Thoracic aorta (tissue), 2 donors: ENCODE data around the gene CXCL17. TPM values are rescaled to one million over a fixed set of nuclear protein-coding genes. Genes with fewer than 3 reads are reported as not detected.

Experiments used
- ATAC-seq: fragments of 150-250 bp; one replicate; pipeline ENCODE4 v1.8.0; 2017; ENCODE audit warnings: low read depth; ENCODE audit not compliant: insufficient number of reproducible peaks, low FRiP score
- DNase-seq: peaks from one replicate; pipeline ENCODE4 v3.0.0-alpha.2; 2020; ENCODE audit warnings: low spot score
- H3K27ac ChIP-seq, 2 donors: fragments of 200-600 bp; sonication (generic); 1 replicate in 1 of 2; 2 replicates in 1 of 2; pipeline ENCODE4 v1.5.1; 2016; ENCODE audit warnings: mild to moderate bottlenecking in 2 of 2, moderate library complexity in 2 of 2
- H3K27me3 ChIP-seq: fragments of 200-600 bp; sonication (generic); replicated peaks from 2 replicates; pipeline ENCODE4 v1.6.0; 2016; ENCODE audit warnings: mild to moderate bottlenecking; ENCODE audit not compliant: insufficient read depth
- H3K36me3 ChIP-seq: fragments of 200-600 bp; sonication (generic); one replicate; pipeline ENCODE4 v1.5.1; 2016
- H3K4me1 ChIP-seq, 2 donors: fragments of 200-600 bp; sonication (generic); 1 replicate in 1 of 2; 2 replicates in 1 of 2; pipeline versions ENCODE4 v1.5.1 to v1.6.0; 2016; ENCODE audit warnings: low read depth in 2 of 2, mild to moderate bottlenecking in 1 of 2; ENCODE audit not compliant: control insufficient read depth in 1 of 2
- H3K4me3 ChIP-seq: fragments of 200-600 bp; sonication (generic); 2 replicates; pipeline ENCODE4 v1.5.1; 2016; ENCODE audit warnings: mild to moderate bottlenecking
- H3K9me3 ChIP-seq: fragments of 200-600 bp; sonication (generic); 2 replicates; pipeline ENCODE4 v1.5.1; 2016
- total RNA-seq, 2 donors: library from RNA; depleted of rRNA; stranded (reverse); fragments of >200 nt; gene quantifications; one replicate each; pipeline versions ENCODE4 v1.1.0 to v1.2.3, GENCODE V29; 2016
- TF ChIP-seq, protein P1 (sequence below): fragments of 200-600 bp; sonication (generic); IDR thresholded peaks from one replicate; pipeline ENCODE4 v1.5.1; 2019; ENCODE audit warnings: antibody characterized with exemption

The CXCL17 gene
- total RNA-seq, 2 donors from 2014 or later = 1.6 TPM; not detected in 1

GRCh38 chr19:42397263-42398166 is 45.2 kb downstream of the CXCL17 start:
- TF ChIP-seq, protein P1, sequence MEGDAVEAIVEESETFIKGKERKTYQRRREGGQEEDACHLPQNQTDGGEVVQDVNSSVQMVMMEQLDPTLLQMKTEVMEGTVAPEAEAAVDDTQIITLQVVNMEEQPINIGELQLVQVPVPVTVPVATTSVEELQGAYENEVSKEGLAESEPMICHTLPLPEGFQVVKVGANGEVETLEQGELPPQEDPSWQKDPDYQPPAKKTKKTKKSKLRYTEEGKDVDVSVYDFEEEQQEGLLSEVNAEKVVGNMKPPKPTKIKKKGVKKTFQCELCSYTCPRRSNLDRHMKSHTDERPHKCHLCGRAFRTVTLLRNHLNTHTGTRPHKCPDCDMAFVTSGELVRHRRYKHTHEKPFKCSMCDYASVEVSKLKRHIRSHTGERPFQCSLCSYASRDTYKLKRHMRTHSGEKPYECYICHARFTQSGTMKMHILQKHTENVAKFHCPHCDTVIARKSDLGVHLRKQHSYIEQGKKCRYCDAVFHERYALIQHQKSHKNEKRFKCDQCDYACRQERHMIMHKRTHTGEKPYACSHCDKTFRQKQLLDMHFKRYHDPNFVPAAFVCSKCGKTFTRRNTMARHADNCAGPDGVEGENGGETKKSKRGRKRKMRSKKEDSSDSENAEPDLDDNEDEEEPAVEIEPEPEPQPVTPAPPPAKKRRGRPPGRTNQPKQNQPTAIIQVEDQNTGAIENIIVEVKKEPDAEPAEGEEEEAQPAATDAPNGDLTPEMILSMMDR = no peak
- Histone ChIP-seq H3K27ac (peak overlapping the region; percentile 78 to 79), H3K27me3 (no peaks in the 10 kb centered on the region), H3K4me3 (peak overlapping the region; percentile 71), H3K4me1 (peaks cover 8 to 21% of the 10 kb centered on the region in 2 donors), H3K36me3 (no peaks in the 10 kb centered on the region), H3K9me3 (no peaks in the 10 kb centered on the region)
- DNase-seq = no peak
- no peak for ATAC-seq

DNA sequence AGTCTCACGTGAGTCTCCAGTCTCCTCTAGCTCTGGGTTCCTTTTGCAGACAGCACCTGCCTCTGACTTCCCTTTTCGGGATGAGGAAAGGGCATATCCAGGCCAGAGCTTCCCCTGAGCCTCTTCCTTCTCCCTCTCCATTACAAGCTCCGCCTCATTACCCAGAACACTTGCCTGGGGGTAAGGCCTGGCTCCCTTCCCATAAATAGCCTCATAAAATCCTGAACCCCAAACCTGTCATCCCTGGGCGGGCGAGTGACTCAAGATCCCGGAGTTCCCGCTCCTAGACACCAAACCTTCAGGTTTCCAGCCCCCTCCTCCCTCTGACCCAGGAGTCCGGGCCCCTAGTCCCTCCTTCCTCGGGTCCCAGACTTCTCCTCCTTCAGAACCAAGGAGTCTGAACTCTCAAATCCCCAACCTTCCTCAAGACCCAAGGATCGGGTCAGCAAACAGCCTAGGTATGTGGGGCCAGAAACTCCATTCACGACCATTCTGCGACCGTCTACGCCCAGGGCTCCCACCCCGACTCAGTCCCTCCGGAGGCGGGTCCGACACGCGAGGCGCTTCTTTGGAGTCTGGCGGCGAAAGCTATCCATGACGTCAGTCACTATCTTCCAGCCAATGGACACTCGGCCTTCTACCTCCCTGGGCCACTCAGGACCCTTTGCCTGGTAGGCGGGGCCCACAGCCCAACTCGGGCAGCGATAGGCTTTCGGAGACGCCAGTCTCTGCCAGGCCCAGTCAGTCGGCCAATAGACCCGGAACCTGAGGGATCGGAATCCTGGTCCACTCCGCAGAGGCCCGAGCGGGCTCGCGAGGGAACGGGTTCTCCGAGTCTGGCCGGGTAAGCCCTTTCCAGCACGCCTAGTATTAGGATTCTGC is 46.1 kb downstream of the CXCL17 start:
- no peaks in the 10 kb centered on the region for H3K36me3 ChIP-seq
- peak; percentile 87 for DNase-seq
- peak overlapping the region; percentile 71 for H3K4me3 ChIP-seq
- TF ChIP-seq, protein P1 = no peak
- no peaks in the 10 kb centered on the region for H3K27me3 ChIP-seq
- peak; percentile 99 for ATAC-seq
- no peaks in the 10 kb centered on the region for H3K9me3 ChIP-seq
- H3K27ac ChIP-seq = peak overlapping the region; percentile 78 to 79
- H3K4me1 ChIP-seq = peaks cover 8 to 14% of the 10 kb centered on the region in 2 donors

DNA sequence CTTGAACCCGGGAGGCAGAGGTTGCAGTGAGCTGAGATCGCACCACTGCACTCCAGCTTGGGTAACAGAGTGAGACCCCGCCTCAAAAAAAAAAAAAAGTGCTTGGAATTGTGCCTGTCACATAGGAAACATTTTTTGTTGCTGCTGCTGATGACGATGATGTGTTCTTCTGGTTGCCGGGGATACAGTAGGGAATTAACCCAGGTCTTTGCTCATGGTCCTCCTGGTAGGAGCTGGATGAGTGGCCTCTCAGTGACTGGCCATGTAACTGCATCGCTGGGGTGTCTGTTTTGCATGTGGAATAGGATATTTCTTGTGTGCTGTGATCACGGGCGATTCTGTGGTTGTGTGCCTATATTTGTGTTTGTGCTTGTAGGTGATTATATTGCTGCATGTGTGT is 48.0 kb downstream of the CXCL17 start:
- Histone ChIP-seq H3K36me3 (no peaks in the 10 kb centered on the region), H3K4me3 (no peak overlapping the region), H3K9me3 (no peaks in the 10 kb centered on the region), H3K4me1 (peaks cover 5 to 8% of the 10 kb centered on the region in 2 donors), H3K27ac (no peak overlapping the region), H3K27me3 (no peaks in the 10 kb centered on the region)
- TF ChIP-seq, protein P1 = no peak
- ATAC-seq (no peak), DNase-seq (no peak)

- TF ChIP-seq, protein P1 = no peak
- DNase-seq (no peak), ATAC-seq (no peak)
- Histone ChIP-seq H3K9me3 (no peaks in the 10 kb centered on the region), H3K36me3 (no peaks in the 10 kb centered on the region), H3K4me1 (peaks cover 2% of the 10 kb centered on the region in 2 donors), H3K27me3 (peaks cover 6% of the 10 kb centered on the region), H3K4me3 (no peak overlapping the region), H3K27ac (no peak overlapping the region)
Observed at GRCh38 chr19:42392165-42392564, 50.6 kb downstream of the CXCL17 start.

GRCh38 chr19:42389899-42390298 is 52.8 kb downstream of the CXCL17 start, which contains the start of gene CNFN:
TSS of gene CNFN (minus strand) at chr19:42390297. CDS start at chr19:42389037, 1,260 bp downstream.
- no peak for ATAC-seq
- TF ChIP-seq, protein P1 = no peak
- H3K27me3 ChIP-seq = peaks cover 11% of the 10 kb centered on the region

More at GRCh38 chr19:42389899-42390298, 52.8 kb downstream of the CXCL17 start, which contains the start of gene CNFN:
- no peaks in the 10 kb centered on the region for H3K36me3 ChIP-seq
- no peak within 1 kb of the TSS for H3K4me3 ChIP-seq
- DNase-seq = no peak
- no peaks in the 10 kb centered on the region for H3K9me3 ChIP-seq
- H3K4me1 ChIP-seq = peaks cover 3 to 6% of the 10 kb centered on the region in 2 donors
- no peak within 1 kb of the TSS for H3K27ac ChIP-seq
